DMS114 treated with DMSO at 0.1 percent for 48 hours (cell line): Measurements from ENCODE around the gene IER5.
A peak's percentile ranks its signal among the peaks of the same experiment; 100 is the strongest.

Experiments
- DNase-seq: peaks from one replicate; lab custom pipeline; 2025; ENCODE audit not compliant: unreplicated experiment; lab: John Stamatoyannopoulos, UW

IER5 gene

GRCh38 chr1:181095763-181096184 is 7.3 kb downstream of the IER5 start:
- no peak for DNase-seq

- no peak for DNase-seq
These were observed 8.7 kb downstream of the IER5 start for GRCh38 chr1:181097242-181097641.

- no peak for DNase-seq
These were observed 10.9 kb downstream of the IER5 start for GRCh38 chr1:181099152-181100014.

- DNase-seq: no peak
These were observed 11.8 kb downstream of the IER5 start for GRCh38 chr1:181100015-181100905.

GRCh38 chr1:181100934-181101333 is 12.4 kb downstream of the IER5 start:
- no peak for DNase-seq

GRCh38 chr1:181101581-181102226 is 13.2 kb downstream of the IER5 start:
- no peak for DNase-seq

- no peak for DNase-seq
These were observed 14.3 kb downstream of the IER5 start for GRCh38 chr1:181102841-181103240.

GRCh38 chr1:181103399-181103798 is 14.9 kb downstream of the IER5 start:
- no peak for DNase-seq

- no peak for DNase-seq
These were observed 15.7 kb downstream of the IER5 start for GRCh38 chr1:181104042-181104789.

GRCh38 chr1:181104790-181105133 is 16.3 kb downstream of the IER5 start:
- DNase-seq: peak; percentile 29

GRCh38 chr1:181105134-181106021 is 16.9 kb downstream of the IER5 start:
- peak; percentile 65 for DNase-seq

GRCh38 chr1:181106022-181106312 is 17.5 kb downstream of the IER5 start:
- no peak for DNase-seq

GRCh38 chr1:181106479-181106878 is 18.0 kb downstream of the IER5 start:
- no peak for DNase-seq

- no peak for DNase-seq
These were observed 19.2 kb downstream of the IER5 start for GRCh38 chr1:181107711-181108110.

GRCh38 chr1:181108304-181108867 is 19.9 kb downstream of the IER5 start:
- DNase-seq: no peak

GRCh38 chr1:181110013-181110412 is 21.5 kb downstream of the IER5 start:
- DNase-seq: no peak

- no peak for DNase-seq
These were observed 23.1 kb downstream of the IER5 start for GRCh38 chr1:181111559-181111958.

- DNase-seq: no peak
These were observed 23.8 kb downstream of the IER5 start for GRCh38 chr1:181112071-181112929.
